GM18508 (cell line): ENCODE measurements around the gene NEO1.
"Not testable (repeated sequence)": the region's sequence is repeated elsewhere in the genome, so short reads cannot be mapped to it uniquely, and the experiment has no call there.

ENCODE experiments used
- ATAC-seq: cut with Tn5 transposase; IDR thresholded peaks from one replicate; pipeline ENCODE4 v1.9.1; 2021; ENCODE audit warnings: moderate number of reproducible peaks; ENCODE audit not compliant: insufficient read depth, unreplicated experiment

The NEO1 gene

DNA sequence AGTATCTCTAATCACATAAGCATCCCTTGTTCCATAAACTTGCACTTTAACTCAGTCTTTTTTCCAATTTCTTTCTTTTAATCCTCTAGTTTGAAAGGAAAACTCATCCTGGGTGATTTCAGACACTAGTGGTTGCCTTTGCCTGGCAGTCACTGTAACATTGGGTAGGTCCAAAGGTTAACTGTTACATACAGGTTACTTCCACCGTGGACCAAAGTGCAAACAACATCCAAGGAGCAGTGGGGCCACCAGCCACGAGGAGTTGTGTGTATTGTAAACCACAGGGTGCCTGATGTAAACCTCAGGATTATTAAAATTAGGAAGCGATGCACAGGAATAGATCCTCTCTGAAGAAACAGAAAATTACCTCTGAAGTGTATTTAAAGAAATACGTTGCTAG lies 241.5 kb downstream of the NEO1 start:
- no peak for ATAC-seq

DNA sequence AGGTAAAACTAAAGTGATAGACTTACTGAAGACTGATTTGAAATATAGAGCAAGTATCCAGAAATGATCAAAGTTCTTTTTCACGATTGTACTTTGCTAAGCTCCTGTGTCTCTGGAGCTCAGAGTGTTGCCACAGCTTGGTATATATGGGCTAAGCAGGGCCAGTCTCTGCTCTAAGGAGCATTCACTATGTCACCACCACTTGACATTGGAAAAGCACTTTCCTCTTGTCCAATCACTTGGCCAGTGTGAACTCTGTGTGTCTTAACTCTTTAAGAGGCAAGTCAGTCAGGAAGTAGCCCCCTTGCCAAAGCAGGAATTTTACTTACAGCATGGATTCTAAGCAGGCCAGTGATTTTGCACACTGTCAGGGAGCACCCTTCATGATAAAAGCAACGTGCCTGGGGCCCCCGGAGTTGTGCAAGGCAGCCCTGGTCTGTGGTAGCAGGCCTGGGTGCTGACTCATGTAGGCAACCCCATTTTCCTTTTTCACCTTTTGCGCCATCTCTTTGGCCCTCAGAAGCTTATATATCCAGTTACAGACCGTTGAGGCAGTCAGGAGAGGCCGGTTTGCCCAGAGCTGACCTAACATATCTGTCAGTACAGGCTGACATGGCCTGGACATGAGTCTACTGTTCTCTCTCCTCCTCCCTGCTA lies 243.5 kb downstream of the NEO1 start:
- ATAC-seq: no peak

DNA sequence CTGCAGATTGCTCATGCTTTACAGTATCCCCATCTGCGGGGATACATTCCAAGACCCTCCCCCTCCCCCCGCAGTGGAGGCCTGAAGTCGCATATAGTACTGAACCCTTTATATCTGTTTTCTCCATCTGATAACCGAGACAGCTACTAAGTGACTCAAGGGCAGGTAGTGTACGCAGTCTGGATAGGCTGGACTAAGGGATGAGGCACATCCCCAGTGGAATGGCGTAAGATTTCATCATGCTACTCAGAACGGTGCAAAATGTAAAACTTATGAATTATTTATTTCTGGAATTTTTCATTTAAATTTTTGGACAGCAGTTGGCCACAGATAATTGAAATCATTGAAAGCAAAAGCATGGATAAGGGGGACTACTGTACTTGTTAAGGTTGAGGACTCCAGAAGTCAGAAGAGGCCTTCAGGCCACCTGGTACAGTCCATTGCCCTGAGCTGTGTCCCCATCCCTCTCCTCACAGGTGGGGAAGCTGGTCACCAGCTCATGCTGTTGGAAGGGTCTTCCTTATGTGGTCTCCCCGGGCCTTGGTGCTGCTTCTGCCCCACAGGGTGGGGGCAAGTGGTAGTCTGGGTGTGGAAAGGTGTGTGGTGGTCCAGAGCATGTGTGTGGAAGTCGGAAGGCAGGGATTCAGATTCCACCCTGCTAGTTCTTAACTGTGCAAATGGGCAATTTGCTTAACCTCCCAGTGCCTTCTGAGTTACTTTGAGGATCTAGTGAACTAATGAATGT lies 244.5 kb downstream of the NEO1 start:
- ATAC-seq: no peak

DNA sequence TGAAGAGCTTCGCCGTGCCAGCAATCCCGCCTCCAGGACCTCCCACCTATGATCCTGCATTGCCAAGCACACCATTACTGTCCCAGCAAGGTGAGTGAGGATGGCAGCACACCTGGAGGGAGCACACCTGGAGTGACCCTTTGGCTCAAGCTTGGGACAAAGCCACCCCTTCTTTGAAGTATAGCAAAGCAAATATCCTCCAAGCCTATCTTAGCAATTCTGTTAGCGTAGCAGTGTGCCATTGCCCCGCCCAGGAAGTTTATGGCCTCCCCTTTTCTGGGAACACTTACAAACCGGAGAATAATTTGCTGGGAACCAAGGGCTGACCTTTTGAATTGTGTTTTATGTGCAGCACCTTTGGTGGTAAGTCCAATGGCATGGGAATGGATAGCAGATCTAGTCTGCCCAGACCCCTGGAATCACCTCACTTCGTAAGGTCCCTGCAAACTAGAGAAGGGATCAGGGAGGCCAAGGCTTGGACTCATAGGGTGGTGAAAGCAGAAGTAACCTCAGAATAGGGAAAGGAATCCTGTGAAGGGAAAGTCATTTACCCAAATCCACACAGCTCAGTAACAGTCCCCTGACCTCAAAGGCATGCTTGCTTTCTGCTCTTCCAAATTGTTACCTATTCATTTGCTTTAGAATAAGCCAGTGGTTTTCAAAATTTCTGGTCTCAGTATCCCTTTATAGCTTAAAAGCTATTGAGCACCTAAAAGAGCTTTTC lies 246.4 kb downstream of the NEO1 start:
- ATAC-seq: no peak

DNA sequence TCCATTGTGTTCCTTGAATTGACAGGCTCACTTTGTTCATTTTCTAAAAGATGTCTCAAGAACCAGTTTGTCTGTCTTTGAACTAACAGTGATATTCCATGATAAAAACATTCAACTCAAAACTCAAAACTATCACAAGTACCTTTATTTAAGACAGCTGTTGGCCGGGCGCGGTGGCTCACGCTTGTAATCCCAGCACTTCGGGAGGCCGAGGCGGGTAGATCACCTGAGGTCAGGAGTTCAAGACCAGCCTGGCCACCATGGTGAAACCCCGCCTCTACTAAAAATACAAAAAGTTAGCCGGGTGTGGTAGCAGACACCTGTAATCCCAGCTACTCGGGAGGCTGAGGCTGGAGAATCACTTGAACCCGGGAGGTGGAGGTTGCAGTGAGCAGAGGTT lies 248.0 kb downstream of the NEO1 start:
- not testable (repeated sequence) for ATAC-seq

DNA sequence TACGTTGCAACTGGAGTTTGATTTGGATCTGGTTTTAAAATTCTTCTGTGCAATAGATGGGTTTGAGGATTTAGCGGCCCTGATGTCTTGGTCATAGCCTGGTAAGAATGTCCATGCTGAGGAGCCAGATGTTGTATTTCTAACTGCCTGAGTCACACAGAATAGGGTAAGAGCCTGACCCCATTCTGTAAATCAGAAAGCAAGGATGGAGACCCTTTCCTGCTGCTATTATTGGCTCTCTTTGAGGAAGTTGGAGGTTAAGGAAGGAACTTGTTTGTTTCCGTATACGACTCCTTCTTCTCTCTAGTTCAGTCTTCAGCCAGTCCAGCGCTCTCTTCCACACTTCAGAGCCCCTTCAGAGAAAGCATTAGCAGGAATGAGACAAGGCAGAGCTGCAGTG lies 251.4 kb downstream of the NEO1 start:
- ATAC-seq: no peak

DNA sequence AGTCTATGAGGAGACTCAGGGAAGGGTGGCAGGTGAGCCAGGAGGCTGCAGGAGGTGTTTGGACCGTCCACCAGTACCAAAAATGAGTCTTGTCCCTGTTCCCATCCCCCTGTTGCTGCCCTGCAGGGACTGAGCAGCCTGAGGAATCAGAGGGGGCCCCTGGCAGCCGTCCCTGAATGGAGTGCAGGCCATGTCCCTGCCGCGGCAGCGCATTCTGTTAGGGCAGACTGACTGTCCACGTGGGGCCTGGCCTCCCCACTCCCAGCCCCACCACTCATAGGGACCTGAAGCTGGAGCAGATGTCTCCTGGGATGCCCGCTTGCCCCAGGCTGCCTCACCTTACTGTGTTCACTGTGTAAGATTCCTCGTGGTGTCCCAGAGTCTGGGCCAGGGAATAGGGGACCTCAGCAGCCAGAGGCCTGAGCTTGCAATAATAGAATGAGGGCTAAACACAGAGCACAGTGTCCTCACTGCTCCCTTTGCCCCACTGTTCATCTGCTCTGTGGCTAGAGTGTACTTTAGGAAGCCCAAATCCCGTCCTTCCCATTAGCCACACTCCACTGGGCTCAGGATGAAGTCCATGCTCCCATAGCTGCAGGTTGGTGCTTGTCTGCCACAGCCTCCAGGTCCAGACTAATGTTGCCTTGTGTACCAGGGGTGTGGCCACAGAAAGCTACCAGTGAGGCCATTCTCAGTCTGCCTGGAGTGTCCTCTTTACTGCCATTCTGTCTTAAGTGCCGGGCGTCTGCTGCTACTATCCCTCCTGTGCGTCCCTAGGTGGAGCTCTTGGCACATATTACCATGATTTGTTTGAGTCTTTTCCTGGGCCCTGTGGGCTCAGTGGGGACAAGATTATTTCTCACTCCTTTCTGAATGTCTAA lies 253.3 kb downstream of the NEO1 start:
- ATAC-seq: no peak

DNA sequence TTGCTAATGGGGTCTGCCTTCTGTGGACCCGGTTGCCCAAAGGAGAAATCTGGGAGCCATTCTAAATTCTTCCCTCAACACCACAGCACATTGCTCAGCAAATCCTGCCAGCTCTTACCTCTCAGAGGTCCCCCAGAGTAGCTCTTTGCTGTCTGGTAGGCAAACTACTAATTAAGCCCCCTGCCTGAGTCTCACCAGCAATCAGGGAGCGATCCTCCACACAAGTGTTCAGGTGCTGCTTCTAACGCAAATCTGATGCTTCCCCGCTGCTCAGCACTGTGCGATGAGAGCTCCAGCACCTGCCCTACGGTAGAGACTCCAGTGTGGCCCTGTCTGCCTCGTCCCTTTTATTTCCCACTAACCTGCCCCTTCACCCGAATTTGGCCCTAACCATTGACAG lies 256.0 kb downstream of the NEO1 start:
- no peak for ATAC-seq

DNA sequence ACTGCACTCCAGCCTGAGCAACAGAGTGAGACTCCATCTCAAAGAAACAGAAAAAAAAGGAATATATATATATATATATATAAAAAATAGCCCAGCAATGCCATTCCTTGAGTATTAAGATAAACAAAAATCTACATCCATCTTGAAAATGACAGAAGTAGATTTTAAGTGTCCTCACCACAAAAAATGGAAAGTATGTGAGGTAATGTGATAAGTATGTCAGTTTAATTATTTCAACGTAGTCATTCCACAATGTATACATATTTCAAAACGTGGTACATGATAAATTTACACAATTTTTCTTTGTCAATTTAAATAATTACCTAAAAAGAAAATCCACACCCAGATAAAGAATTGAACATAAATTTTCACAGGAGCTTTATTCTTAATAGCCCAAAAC lies 261.6 kb downstream of the NEO1 start:
- ATAC-seq: no peak

DNA sequence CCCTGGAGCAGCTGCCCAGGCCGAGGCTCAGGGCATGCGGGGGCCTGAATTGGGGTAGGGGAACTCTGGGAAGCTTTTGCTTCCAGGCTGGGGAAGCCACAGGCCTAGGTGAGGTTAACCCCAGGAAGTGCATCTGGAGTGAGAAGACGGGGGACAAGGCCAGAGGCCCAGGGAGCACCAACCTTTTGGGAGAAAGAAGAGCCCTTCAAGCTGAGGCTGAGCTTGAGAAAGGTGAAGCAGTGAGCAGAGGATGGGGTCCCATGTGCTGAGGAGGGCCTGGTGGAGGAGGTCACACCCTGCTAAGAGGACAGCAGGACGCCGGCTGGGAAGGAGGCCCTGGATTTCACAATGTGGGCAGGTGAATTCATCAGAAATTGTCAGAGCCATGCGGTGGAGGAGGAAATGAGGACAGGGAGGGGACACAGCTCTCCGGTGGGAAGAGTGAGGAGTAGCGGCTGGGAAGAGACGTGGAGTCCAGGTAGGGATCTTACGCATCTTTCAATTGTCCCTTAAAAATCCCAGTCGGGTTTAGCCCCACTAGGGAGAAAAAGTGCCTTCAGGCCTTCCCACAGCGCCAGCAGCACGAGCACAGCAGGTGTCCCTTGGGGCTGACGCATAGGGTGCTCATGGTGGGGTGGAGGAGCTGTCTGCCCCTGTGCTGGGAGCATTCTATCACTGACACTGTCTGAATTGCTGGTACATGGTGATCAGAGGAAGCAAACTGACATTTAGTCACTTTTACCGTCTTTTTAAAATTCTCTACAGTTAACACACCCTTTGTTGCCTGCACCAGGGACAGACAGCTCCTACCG lies 265.6 kb downstream of the NEO1 start:
- no peak for ATAC-seq

DNA sequence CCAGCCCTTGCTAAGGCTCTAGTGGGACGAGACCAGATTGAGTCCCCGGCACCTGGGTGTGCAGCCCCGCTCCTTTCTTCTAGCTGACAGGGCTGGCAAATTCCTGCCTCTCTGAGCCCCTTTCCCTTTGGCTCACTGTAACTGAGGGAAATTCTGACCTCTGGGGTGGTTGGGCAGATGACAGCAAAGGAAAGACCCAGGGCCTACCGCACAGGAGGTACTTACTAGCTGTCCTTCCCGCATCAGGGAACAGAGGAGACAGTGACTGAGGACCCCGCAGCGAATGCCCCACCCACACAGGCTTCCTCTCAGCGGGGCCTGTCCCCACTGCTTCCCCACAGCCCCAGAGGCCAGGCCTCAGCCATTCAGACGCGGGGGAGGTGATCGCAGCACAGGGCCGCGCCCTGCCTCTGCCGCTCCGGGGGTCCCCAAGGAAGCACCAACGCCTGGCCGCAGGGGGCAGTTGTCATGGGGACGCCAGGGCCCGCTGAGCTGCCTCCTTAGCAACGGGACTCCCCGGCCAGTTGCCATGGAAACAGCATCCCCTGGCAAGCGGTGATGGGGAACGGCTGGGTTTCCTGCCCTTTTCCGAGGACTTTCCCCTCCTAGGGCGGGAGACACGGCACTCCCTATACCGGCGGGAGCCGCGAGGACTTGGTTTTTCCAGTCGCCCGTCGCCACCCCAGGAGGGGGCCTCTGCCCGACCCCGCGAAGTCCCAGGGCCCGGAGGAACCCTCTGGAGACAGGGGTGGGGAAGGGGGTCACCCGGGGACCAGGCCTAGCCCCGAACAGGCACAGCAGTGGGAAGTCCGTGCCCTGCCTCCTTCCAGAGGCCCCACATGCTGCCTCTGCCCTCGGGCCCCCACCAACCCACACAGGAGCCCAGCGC lies 266.4 kb downstream of the NEO1 start:
- ATAC-seq: no peak

DNA sequence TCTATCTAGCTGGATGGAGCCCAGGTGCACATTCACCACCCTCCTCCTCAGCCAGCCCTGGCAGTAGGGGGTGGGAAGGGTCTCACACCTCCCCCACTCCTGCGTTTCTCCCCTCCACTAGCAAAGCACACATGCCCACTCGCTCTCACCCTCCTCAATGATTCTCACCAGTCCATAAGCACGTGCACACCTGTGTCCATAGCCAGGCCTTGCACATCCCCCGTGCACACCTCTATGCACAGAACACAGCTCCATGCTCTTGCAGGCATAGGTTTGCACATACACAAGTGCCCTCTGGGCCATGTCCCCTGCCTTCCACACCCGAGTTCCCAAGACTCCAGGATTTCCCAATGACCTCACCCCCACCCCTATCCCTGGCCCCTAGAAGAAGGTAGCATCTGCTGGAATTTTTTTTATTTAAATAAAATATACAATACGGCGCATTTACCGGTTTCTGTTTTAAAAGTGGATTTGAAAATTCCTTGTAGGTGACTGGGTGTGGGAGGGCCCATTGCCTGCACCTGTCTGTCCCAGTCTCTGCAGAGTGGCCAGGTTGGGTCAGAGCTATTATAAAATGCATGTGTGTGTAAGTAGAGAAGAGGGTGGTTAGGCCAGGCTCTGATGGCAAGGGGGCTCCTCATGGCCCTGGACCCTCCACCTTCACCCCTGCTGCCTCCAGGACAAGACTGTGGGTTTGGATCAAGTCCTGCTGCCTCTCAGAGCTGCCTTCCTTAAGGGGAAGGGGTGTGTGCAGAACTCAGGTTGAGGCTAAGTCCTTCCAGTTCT lies 267.4 kb downstream of the NEO1 start:
- no peak for ATAC-seq

DNA sequence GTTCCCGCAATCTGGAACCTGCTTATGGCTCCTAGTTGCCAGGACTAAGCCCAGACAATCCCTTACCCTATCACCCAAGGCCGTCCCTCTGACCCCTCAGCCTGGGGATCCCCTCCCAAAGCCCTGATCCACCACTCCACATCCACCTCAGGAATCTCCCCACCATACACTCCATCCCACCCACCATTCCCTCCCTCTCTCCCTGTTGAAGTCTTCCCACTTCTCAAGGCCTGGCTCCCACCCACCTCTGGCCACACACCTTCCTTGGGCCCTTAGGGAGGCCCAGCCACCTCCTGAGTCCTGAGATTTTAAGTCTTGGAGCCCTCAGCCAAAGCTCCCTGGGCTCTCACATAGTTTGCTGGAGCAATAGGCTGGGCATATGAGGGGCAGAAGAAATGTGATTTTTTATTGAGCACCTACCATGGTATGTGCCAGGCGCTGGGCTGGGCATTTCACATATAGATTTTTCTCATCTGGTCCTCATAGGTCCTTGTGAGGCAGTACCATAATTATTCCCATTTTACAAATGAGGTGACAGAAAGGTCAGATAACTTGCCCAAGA lies 268.4 kb downstream of the NEO1 start:
- no peak for ATAC-seq

DNA sequence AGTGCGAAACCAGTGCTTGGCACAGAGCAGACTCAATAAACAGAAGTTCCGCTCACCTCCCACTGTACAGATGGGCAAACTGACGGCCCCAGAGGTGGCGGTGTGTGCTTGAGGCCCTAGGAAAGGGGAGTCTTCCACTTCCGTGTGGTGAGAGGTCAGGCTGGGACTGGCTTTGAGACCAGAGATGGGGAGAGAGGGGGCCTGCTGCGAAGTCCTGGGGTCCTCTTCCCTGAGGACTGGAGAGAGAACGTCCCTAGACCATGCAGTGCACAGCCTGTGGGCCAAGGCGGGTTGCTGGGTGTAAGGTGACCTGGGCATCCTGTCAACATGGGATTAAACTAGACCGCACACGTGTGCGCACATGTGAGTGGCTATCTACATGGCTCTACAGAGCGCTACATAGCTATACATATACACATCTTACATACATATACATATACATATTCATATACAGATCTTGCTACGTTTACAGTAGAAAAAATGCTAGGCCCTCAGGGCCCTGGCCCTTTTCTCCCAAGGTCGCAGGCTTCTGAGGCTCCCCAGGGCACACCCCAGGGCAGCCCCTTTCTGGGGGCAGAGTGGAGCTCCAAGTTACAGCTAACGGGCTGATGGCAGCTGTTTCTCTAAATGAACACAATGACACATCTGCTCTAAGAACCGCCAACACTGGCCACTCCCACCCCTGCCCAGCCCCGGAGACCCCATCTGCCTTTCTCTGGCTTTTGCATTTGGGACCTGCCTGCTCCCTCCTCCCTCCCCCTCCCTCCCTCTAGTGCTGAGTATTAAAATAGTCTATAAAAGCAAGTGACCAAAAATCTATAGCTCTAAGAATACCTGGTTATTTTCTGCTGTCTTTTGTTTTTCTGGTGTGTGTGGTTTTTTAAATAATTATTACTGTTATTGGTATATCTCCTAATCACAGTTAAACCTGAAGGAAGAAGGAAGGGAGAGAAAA lies 269.5 kb downstream of the NEO1 start:
- no peak for ATAC-seq

DNA sequence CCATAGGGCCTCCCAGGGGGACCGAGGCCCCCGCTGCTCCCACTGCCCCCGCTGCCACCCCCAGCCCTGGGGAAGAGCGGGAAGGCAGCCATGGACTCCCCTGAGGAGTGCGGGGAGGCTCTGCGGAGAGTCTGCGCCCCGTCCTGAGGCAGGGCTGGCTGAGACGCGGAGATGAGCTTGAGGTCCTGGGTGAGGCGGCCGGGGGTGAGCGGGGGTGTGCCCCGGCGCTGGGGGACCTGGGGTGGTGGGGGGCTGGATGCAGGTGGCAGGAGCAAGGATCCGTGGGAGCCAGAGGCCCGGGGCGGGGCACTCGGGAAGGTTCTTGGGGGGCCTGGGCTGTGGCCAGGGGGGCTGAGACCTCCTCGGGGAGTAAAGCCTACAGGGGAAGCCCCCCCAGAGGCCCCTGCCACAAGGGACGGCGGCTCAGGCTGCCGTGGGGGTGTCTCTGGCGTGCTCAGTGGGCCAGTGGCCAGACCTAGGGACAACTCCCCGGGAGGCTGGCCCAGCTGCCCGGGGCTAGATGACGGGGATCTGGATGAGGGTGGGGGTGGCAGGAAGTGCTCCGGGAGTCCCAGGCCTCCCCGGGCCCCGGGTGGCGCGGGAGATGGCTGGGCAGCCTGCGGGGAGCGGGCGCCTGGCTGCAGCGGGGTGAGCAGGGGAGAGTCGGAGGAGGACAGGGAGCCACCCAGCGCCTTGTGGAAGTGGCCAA lies 270.6 kb downstream of the NEO1 start:
- no peak for ATAC-seq

DNA sequence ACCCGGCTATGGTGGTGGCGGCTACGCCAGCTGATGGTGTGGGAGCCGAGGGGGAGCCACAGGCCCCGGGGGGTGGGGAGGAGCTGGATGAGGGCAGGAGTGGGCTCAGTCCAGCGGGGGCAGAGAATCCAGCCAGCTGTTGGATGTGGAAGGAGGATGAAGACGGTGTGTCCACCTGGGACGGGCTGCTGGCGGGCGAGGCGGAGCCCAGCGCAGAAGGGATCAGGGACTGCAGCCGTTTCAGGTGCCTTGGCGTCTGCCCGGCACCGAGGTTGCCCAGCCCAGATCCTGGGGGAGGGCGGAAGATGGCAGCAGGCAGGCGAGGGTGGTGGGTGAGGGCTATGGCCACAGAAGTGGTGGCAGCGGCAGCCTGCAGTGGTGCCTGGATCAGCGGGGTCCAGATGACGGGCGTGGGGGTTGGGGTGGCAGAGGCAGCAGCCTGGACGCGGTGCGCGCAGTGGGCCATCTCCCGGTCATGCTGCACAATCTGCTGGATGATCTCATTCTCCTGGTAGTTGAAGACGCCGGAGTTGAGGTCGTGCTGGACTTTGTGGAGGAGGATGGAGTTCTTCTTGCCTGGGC lies 271.2 kb downstream of the NEO1 start:
- ATAC-seq: no peak
